GM19099 (cell line): ENCODE data around the gene SLC6A6.

Experiments used
- POLR2A ChIP-seq: IDR thresholded peaks from 3 replicates; pipeline ENCODE4 v1.6.1; 2011; ENCODE audit warnings: low read depth; ENCODE audit not compliant: insufficient read length; ENCODE audit errors: extremely low read depth

The SLC6A6 gene

DNA sequence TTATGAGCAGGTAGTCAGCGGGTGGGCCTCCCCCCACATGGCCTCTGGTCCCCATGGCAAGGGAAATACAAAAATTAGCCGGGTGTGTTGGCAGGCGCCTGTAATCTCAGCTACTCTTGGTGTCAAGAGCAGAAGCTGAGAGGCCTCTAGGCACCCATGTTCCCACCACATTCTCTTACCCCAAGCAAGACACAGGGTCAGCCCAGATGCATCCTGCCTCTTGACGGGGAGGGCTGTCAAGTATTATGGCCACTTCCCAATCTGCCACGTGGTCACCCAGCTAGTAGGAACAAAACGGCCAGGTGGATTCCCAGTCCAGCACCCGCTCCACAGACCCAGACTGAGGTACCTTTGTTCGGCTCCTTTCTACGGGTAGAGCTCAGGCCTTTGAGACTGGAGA lies 16.2 kb upstream of the SLC6A6 start:
- no peak for TF ChIP-seq POLR2A

DNA sequence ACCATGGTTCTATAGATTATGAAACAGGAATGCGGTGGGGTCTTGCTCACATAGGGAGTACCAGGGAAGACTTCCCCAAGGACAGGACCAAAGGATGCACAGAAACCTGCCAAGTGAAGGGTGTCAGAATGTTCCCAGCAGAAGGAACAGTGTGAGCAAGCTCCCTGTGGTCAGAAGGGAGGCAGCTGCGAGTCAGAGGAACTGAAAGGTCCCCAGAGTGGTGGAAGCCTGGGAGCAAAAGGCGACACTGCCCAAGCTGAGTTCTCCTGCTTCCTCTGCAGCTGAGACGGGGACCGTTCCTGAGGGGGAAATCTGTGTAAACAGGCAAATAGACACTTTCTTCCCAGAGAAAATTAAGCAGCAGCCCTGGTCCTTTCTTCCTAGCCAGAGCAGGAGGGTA lies 14.2 kb upstream of the SLC6A6 start:
- no peak for TF ChIP-seq POLR2A

DNA sequence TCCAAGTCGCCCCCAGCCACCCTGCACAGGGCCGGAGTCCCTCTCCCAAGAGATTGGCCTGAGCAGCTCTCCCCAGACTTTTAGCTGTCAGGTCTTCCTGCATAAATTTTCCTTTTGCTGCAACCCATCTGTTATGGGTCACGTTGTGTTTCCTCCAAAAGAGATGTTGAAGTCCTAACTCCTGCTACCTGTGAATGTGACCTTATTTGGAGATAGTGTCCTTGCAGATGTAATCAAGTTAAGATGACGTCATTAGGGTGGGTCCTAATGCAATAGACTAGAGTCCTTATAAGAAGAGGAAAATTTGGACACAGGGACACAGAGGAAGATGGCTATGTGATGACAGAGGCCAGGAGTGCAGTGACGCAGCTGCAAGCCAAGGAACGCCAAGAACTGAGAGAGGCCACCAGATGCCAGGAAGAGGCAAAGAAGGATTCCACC lies 13.2 kb upstream of the SLC6A6 start:
- no peak for TF ChIP-seq POLR2A

DNA sequence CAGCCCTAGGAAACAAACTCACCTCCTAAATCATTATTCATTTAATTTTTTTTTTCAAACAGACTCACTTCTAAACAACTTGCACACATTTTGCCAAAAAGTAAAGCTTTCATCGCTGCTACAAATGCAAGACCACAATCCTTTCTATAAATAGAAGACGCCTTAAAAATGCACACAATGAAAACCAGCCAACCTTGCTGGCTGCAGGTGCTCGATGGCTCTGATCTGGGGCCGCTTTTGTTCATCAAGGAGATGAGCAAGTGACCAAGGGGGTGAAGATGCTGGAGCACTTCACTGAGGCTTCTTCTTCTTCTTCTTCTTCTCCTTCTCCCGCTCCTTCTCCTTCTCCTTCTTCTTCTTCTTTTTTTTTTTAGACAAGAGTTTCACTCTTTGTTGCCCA lies 12.7 kb upstream of the SLC6A6 start:
- no peak for TF ChIP-seq POLR2A

DNA sequence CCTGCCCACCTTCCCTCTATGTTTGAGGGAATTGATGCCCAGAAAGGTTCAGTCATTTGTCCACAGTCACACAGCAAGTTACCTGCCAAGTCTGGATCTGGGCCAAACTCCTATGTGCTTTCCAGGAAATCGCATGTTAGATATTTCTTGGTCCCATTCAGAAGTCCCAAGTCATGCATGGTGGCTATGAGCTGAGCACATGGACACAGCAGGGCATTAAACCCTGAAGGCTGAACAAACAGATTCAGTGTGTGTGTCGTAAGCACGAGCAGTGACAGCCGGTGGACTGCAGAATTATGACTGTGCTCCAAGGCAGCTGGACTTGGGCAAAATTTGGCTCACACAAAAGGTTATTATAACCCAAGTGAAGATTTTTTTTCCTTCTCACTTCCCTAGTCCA lies 11.4 kb upstream of the SLC6A6 start:
- no peak for TF ChIP-seq POLR2A

DNA sequence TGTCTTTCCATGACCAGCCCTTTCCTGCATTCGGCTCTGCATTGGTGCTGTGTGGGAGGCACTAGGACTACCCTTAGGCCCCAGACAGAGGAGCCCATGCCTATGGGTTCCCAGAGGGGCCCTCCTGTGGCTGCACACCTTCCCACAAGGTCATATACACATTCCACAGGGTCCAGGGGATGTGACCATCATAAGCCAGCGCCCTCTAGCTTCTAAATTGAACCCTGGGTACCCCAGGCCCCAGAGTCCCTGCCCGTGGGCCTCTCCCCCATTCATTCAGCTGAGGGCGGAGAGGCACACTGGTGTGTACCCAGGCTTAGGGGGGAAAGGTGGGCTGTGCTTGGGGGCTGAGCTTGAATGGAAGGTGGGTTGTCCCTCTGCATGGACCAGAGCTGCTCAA lies 10.2 kb upstream of the SLC6A6 start:
- TF ChIP-seq POLR2A: no peak

DNA sequence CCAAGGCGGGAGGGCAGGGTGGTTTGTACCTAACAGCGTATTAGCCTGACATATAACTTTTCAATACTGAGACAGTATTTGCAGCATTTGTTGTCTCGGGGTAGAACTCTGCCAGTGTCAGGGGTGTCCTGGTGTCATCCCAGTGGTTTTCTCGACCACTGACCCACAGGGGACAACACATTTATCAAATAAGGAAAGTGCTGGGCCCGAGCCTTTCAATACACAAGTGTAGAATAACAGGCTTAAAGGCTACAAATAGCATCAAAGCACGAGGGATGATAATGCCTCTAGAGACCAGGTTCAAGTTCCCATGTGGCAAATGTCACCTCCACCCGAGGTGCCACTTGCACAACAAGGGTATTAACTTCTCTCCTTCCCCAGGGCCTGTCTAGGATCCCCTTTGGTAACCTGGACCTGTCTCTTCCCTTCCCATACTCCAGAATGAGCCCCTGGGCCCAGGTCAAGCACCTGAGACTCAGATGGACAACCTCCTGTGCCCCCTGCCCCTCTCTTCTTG lies 9.5 kb upstream of the SLC6A6 start:
- TF ChIP-seq POLR2A: no peak

DNA sequence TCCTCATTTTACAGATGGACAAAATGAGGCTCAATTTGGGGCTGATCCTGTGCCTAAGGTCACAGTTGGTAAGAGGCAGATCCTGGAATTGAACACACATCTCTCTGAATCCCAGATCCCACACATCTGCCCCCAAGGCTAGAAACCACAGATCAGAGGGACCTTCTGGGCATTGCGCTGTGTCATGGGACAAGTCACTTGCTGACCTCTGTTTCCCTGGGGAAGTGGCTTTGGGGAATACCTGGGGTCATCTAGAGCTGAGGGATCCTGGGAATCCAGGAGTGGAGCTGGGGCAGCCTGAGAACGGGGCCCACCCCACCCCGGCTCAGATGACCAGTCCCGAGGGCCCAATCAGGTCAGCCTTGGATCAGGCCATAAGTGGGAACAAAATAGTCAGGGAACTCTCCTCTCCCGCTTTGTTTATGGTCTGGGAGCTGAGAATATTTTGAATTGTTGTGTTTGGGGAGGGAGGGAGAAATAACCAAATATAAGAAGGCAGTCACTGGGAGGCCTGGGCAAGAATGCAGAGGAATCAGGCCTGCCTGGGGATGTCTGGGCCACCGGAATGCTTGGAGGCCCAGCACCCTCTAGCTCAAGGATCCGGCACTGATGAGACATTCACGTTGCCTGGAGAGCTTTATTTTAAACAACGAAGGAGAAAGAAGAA lies 8.8 kb upstream of the SLC6A6 start:
- TF ChIP-seq POLR2A: no peak

DNA sequence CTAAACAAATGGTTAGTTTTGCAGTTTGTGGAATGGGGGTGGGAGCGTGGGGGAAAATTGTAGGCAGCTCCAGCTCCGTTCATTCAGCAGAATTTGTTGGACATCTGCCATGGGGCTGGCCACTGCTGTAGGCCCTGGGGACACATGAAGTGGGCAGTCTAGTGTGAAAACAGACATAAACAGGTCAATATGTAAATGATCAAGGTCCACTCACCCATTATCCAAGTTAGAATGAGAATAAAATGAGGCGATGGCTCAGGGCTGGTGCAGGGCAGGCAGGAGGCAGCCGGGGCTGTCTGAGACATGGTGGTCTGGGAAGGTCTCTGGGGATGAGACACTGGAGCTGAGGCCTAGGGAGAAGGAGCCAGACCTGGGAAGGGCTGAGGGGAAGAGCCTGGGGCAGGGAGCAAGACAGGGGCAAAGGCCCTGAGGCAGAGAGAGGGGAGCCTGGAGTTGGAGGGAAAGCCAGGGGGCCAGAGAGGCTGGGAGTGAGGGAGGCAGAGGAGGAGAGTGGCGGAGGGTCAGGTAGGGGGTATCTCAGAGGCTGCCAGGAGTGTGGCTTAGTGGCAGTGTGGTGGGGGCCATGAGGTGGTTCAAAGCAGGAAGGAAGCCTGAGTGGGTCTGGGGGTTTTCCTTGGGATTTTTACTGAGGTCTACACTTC lies 6.2 kb upstream of the SLC6A6 start:
- no peak for TF ChIP-seq POLR2A

DNA sequence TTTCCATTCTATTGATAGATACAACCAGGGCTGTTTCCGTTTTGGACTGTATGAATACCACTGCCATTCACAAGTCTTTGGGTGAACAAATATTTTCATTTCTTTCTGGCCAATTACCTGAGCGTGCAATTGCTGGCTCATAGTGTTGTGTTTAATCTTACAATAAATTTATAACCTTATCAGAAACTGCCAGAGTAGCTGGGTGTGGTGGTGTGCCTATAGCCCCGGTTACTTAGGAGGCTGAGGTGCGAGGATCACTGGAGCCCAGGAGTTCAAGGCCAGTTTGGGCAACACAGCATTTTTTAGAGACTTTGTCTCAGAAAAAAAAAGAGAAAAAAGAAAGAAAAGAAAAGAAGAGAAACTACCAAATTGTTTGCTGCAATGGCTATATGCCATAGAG lies 5.4 kb upstream of the SLC6A6 start:
- TF ChIP-seq POLR2A: no peak

DNA sequence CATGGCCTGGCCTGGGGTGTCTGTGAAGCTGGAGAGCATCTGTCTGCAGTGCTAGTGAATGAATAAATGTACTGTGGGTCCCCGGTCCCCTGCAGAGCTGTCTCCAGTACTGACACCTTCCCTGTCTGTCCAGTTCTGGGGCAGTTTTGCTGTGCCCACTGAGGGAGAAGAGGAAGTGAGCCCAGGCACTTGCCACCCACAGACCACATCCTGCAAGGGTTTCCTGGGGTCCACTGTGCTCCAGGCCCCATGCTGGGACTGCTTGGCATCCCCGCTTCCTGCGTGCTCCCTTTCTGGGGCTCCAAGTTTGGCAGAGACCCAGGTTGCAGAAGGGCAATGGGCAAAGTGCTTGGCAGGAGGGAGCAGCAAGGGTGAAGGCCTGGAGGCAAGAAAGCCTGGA lies 4.9 kb upstream of the SLC6A6 start:
- no peak for TF ChIP-seq POLR2A

DNA sequence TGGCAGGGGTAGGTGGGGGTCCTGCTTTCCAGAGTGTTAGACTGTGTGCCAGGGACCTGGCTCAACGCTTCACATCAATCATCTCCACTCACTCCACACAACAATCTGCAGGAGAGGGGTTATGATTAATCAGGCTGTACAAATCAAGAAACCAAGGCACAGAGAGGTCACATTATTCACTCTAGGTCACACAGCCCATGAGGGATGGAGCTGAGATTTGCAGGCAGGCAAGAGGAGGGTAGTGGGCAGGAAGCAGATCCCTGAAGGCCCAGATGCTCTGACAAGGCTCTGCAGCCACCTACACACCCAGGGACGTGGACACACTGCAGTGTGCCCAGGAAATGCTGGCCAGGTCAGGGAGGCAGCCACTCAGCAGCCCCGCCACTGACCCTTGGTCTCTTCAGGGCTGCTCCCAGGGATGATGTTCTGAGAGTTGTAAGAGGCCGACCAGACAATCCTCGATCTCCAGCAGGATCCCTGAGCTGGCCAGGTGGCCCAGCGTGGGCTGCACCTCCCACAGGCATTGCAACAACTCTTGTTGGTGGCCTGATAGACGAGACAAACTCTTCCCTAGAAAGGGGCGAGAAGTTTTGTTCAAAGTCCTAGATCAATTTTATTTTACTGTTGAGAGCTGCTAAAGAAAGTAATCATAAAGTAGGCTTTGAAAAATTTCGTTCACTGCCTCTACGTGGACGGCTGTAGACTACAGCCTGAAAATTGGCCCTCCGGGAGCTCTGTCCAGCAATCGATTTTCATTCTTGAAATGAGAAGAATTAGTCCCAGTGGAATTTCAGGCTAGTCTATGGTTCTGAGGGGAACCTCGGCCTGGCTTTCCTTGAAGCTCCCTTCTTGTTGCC lies 4.2 kb upstream of the SLC6A6 start:
- TF ChIP-seq POLR2A: no peak

DNA sequence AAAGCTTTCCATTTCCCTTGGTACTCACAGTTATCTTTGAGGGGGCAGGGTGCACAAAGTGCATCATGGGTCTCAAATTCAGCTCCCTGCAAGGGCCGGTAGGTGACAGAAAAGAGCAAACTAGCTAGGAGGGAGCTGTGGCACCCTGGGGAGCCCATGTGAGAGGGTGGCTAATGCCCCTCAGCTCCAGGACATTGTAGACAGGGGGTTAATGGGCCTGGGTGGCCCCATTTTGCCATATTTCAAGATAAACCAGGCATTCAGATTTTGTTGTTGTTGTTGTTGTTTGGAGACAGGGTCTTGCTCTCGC lies 3.7 kb upstream of the SLC6A6 start:
- TF ChIP-seq POLR2A: no peak

DNA sequence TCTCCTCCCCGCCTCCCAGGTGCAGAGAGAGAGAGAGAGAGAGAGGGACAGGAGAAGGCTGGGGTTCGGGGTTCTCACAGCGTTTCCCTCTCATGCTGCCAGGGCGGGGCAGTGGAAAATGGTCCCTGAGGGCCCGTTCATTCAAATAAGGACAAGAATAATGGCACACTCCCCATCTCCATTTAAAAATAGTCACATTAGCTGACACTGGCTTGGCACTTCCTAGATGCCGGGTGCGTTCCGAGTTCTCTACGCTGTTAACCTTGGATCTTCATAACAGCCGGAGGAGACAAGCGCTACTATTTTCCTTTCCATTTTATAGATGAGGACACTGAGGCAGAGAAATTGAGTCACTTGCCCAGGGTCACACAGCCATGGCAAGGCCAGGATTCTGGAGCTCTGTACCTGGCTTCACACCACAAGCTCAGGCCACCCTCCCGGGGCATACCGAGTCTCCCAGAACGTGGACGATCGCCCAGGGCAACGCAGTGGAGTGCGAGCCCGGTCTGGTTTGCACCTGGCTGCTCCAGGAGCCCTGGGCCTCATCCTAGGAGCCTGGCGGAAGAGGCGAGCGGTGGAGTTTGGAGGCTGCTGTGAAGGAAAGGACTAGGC lies 608 bp upstream of the SLC6A6 start:
- TF ChIP-seq POLR2A: no peak

DNA sequence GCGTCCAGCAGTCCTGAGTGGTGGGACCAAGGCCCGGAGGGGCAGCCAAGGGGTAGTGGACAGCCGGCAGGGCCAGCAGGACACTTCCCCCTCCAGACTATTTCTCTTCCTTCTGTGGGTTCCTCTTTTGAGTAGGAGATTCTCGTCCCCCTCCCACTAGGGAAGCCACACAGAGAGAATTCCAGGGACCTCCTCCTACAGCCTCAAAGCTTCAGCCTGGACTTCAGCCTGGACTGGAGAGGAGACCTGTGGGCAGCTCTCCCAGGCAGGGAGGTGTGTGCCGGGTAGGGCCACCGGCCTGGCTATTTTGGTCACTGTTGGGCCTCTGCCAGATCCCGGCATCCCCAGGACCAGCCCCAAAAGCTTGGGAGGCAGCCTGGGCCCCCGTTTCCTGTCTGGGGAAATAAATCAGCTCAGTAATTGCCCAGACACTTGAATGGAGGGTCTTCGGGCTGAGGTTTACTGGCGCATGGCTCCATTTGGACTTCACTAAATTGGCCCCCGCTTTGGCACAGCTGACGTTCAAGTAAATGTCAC lies 1.3 kb downstream of the SLC6A6 start:
- no peak for TF ChIP-seq POLR2A
